Islet of Langerhans (tissue), 1 donor: ENCODE measurements around the gene KIF5A.

Experiments used
- FAIRE-seq: peaks from one replicate; lab custom pipeline; 2011; peaks lifted over from hg19 to GRCh38; lab: Jason Lieb, UNC

The KIF5A gene

DNA sequence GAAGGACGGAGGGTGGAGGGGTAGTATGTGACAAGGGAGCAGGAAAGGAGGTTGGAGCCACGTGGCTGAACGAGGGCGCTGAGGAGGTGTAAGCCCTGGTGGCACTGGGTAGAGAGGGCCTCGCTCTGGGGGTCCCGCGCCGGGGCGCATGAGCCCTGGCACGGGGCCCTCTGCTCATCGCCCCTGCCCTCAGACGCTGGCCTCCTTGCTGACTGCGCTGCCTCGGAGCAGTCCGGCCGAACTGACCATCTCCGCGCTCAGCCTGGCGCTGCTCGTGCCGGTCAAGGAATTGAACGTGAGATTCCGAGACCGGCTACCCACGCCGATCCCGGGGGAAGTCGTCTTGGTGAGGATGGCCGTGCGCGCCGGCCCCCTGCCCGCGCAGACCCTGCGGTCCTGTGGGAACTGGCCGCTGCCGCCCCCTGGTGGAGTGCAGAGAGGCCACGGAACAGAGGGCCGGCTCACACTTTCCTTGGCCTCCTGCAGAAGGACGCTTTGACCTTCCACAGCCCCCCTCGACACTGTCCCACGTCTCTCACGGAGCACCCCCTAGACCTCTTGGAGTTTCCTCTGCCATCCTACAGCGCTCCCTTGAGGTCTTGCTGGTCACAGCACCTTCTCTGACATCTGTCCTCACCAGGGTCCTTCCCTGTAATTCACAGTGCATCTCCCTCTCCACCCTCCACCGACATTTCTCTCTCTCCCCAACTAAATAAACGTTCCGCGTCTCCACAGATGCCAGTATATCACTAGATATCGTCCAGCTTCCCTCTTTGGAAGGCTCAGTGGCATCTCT lies 71.9 kb downstream of the KIF5A start:
- no peak for FAIRE-seq

DNA sequence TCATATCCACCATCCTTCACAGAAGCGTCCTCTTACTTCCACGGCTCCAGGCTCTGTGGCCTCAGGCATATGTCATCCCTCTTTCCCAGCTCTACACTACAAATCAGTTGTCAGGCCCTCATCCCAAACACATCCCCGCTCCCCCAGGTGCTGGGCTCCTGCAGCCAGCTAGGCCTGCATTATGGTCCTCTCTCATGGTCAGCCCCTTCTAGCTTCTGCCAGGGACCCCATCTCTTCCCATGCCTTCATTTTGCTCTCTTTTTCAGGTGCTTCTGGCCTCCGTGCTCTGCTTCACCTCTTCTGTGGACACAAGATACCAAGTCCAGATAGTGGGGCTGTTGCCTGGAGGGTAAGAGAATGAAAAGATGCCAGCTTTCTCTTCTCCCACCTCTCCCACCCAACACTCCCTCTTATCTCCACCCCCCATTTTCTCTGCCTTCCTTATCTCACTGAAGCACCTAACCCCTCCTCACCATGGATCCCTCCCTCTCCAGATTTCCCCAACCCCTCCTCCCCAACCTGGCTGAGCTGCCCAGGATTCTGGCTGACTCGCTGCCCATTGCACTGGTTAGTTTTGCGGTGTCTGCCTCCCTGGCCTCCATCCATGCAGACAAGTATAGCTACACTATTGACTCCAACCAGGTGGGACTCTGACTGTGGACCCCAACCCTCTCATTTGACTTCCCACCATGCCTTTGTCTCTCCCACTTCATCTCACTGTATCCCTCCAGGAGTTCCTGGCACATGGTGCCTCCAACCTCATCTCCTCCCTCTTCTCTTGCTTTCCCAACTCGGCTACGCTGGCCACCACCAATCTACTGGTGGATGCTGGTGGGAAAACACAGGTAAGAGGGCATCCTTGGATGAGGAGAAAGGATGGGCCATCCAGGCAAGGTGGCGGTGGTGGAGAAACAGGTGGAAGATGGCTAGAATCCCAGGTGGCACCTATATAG lies 72.7 kb downstream of the KIF5A start:
- no peak for FAIRE-seq

DNA sequence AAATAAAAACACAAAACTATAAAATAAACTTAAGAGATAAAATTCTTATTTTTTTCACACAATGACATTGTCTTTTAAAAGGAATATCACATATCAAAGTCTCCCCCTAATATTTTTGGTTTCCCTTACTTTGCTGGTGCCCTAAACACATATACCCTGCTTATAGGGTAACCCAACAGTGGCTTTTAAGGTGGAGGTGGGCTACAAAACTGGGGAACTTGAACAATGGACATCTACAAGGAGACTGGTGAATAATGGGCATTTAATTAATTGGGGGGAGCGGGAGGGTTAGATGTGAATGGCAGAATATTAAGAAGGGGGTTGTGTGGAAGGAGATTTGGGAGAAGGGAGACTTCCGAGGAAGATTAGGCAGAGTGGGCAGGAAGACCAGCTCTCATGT lies 73.5 kb downstream of the KIF5A start:
- no peak for FAIRE-seq

DNA sequence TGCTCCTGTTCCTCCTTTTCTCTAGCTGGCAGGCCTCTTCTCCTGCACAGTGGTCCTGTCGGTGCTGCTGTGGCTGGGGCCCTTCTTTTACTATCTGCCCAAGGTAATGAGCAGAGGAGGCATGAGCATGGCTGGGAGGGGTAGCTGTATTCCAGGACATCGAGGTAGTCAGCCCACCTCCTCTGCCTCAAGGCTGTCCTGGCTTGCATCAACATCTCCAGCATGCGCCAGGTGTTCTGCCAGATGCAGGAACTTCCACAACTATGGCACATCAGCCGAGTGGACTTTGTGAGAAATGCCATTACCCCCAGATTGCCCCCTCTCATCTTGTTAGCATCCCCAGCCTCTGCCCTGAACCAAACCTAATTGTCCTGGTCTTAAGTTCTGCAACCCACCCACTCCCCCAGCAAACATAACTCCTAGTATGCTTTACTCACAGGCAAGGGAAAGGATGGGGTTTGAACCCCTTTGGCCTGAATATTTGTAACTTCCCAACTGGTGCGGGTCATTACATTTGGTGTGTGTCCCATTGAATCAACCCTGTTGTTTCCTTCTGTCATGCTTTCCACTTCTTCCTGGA lies 74.1 kb downstream of the KIF5A start:
- FAIRE-seq = no peak

DNA sequence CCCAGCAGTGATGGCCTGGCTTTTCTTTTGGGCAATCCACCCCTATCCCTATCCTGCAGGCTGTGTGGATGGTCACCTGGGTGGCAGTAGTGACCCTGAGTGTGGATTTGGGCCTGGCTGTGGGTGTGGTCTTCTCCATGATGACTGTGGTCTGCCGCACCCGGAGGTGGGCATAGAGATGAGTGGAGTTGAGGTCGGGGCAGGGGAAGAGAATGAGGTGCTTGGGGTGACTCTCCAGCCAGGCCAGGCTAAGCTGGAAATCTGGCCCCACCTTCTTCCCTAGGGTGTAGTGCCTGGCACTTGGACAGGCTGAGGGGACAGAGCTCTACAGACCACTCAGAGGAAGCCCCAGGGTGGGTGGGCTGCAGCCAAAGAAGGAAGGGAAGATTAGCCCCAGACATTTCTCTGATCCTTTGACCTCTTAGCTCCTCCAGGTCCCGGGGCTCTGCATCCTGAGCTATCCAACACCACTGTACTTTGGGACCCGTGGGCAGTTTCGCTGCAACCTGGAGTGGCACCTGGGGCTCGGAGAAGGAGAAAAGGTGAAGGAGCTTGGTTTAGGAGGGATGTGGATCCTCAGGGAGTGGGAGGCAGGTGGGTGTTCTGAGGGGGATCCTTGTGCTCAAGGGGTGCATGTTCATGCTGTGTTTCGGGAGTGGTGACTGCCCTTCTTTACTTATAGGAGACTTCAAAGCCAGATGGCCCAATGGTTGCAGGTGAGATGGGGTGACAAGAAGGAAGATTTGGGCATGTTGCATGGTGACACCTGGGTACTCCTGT lies 74.8 kb downstream of the KIF5A start:
- FAIRE-seq = no peak

DNA sequence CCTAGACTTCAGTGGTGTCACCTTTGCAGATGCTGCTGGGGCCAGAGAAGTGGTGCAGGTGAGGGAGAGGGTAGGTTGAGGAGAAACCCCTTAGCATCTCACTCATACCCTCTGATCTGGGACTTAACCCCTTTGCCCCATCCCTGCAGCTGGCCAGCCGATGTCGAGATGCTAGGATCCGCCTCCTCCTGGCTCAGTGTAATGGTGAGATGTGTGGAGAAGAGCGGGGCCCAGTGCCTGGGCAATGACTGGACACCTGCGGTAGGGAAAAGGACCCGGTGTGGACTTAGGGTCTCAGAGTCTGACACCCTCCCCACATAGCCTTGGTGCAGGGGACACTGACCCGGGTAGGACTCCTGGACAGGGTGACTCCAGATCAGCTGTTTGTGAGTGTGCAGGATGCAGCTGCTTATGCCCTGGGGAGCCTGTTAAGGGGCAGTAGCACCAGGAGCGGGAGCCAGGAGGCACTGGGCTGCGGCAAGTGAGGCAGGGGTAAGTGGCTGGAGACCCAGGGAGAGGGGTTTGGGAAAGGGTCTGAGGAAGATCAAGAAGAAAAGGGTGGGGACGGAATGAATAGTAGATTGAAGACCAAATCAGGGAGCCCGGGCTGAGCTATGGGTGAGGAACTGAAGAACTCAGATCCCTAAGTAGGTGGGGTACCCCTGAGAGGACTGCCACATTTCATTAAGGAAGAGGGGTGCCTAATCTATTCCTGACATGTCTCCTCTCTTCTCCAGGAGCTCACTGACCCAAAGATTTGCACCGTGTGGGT lies 75.6 kb downstream of the KIF5A start:
- FAIRE-seq = no peak

DNA sequence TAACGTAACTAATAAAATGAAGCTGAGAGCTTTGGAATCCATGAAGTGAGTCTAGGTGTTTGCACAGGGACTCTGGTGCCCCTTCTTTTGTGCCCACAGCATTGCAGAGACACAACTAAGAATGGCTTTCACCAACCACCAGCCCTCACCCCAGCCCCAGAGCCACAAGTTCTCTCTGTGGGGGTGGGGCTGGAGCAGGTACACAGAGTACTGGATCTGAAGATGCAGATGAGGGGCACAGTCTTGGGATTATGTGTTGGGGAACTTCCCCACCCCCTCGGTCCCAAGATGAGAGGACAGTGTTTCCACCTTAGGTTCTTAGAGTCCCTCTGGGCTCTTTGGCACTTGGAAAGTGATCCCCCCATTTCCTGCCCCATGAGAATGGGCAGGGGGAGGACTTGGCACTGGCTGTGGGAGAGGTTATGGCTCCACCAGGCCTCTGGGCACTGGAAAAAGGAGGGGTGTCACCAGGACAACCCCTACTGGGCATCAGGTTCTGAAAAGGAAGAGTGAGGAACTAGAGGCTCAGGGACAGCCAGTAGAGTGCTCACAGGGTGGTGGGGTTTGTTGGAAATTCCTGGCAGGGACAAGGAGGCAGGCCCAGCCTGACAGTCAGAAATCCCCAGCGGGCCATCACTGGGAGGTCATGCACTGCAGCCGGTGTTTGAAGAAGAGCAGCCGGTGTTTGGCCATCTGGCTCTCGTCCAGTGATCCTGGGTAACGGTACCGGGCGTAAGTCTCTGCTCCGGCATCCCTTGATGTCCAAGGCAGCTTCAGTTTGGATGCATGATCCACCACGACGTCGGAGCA lies 76.5 kb downstream of the KIF5A start:
- no peak for FAIRE-seq

DNA sequence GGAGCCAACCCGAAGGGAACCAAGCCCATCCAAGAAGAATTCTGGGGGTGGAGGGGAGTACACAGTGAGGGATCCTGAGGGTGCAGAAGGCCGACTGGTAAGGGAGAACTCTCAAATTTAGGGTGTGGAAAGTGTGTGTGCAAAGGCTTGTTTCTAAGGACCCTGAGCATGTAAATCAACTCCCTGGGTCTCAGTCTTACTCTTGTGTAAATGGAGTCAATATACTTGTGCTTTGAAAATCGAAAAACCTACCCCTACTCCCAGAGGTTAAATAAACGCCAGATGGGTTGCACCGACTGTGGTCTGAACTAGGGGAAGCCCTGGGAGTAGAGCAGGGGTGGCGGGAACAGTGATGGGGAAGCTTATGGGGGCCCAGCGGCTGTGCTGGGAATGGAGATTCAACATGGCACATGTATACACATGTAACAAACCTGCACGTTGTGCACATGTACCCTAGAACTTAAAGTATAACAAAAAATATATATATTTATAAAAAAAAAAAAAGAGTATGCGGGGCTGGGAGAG lies 77.1 kb downstream of the KIF5A start:
- no peak for FAIRE-seq

DNA sequence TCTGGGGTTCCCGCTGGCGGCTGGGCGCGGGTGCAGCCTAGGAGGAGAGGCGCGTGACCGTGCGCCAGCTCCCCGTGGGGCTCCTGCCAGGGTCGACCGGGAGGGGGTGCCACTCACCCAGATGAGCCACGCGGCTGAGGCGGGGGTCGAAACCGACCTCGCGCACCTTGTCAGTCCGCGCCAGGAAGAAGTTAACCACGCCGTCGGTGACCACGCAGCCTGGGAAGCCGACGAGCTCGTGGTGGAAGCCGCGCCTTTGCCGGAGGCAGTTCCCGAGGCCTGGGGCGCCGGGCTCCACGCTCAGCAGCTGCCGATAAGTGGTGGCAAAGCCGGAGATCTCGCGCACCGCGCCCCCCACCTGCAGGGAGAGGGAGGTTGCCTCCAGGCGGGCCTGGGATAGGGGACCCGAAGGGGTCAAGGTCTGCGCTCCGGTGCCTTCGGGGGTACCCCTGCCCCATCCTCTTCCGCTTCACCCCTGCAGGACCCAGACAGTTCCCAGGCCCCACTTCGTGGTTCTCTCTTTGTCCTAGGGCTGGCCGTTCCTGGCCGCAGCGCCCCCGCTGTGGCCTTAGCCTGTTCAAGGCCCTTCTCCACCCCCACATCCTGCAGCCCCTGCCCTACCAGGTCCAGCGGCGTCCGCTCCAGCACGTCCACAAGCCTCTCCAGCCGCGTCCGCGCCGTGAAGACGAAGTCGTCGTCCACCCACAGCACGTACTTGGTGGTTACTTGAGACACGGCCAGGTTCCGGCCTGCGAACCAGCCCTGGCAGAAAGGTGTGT lies 77.8 kb downstream of the KIF5A start:
- no peak for FAIRE-seq

DNA sequence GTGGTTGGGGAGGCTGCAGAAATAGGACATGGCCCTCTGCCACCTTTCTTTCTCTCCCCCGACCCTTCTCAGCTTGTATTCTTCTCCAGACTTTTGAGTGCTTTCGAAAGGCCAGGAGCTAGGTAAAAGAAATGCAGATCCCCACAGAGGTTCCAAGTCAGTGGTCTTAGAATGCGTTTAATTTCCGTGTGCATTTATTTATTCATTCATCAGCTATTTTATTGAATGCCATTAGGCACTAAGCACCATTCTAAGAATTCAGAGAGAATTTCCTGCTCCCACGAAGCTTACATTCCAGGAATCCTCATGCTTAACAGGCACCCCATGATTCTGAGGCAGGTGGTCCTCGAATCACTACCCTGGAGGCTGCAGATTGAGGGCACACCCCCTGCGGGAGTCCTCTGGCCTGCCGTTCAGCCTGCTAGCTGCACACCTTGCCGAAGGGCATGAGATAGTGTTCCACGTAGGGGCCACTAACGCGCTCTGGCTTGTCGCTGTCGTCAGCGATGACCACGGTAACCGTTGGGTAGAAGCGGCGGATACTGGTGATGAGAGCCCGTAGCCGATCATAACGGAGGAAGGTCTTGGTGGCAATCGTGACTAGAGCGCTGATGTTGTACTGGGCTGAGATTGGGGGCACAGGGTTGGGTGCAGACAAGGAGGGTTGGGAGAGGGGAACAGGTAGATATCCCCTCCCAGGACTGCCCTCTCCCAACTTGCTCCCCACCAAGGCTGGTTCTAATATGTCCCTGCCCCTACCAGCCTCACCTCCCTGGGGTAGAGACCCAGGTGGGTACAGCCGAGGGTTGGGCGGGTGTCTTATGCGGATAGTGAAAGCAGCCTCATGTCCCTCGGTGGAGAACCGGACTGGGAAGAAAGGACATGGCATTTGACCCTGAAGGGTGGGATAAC lies 78.7 kb downstream of the KIF5A start:
- FAIRE-seq = no peak

DNA sequence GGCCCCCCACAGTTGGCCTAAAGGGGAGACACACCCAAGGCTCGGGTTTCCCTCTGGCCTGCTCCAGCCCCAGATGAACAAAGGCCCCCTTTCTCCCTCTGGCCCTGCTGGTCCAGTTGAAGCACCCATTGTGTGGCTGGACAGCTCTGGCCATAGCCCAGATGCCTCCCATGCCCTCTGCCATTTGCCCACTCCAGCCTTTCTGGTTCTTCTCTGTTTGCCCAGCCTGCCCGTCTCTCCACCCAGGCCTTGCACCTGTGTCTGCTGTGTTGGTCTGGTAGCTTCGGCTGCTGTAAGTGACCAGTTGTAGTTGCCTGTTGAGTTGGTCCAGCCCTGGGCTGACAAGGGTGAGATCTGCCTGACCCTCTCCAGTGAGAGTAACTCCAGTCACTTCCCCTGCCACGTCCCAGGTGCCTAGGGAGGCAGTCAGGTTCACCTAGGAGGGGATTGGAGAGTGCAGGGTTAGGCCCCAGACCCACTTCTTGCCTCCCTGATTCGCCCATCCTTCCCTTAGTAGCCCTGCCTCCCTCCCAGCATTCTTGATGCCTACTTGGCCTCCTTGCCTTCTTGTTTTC lies 80.1 kb downstream of the KIF5A start:
- FAIRE-seq = no peak

DNA sequence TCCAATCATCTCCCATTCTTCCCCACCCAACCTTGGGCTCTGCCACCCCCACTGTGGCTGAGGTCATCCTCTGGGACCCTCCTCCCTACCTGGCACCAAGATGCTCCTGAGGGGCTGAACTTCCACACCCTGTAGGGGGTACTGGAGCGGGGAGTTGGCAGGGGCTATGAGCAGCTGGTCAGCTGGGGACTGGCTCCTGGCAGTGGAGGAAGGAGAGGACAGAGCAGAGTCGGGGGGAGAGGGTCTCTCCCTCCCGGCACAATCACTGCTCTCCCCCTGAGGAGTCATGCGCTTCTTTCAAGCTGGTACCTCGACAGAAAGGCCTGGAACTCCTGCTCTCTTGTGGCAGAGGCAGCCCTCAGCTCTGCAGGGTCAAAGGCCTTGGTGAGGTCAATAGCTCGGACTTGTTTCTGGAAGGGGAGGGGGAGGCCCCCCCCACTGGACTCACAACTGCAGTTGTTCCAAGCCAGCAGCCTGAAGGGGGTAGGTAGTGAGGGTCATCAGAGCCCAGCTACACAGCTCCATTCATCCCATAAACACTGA lies 81.1 kb downstream of the KIF5A start:
- no peak for FAIRE-seq

DNA sequence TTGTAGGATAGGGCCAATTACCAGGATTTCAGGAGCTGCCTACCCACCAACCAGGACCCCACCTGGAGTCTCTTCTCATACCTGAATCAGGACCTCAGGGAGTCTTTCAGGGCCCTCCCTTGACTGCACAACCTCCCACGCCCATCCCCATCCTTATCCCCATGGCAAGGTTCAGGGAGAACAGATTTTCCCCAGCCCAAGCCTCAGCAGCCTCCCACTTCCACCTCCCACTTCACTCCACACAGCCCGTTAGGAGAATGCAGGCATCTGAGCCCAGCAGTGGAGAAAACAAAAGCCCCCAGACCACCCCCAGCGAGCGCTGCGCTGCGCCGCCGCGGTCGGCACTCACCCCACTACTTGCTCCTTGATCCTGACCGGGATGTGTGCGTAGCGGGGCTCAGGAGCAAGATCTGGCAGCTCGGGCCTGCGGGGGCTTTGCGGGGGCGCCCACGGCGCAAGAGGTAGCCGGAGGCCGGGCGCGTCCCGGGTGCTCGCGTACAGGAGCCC lies 81.8 kb downstream of the KIF5A start:
- FAIRE-seq = no peak

DNA sequence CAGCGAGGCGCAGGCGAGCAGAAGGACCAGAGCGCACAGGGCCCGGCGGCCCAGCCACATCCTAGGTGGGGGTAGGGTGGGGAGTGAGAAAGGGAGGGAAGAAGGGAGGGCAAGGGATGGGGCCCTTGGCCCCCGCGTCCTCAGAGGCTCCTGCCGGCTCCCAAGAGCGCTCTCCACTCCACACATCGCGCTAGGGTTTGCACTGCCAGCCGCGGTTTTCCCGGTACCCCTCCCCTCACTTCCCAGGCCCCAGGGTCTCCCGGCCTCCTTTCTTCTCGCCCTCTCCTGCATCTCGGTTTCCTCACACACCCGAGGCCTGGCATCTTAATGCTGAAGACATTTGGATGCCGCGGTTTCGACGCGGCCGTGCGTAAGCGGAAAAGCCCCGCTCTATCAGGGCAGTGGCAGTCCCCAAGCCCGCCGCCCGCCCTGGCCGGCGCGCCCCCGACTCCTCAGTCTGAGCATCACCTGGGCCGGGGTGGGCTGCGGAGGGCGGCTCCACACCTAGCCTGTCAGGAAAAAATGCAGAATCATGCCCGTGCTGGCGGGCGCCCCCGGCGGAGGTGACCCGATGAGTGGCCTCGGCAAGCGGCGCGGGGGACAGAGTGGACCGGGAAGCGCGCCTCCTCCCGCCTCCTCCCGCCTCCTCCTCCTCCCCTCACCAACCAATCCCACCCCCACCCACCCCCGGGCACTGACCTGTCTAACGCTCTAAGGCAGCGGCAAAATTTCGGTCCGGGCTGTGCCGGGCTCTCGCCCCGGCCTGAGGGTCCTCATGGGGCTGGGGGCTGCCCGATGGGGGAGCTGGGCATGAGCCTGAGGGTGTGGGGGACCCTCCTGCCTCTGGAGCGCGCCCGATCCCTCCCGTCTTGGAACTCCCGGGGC lies 82.5 kb downstream of the KIF5A start:
- FAIRE-seq = no peak

DNA sequence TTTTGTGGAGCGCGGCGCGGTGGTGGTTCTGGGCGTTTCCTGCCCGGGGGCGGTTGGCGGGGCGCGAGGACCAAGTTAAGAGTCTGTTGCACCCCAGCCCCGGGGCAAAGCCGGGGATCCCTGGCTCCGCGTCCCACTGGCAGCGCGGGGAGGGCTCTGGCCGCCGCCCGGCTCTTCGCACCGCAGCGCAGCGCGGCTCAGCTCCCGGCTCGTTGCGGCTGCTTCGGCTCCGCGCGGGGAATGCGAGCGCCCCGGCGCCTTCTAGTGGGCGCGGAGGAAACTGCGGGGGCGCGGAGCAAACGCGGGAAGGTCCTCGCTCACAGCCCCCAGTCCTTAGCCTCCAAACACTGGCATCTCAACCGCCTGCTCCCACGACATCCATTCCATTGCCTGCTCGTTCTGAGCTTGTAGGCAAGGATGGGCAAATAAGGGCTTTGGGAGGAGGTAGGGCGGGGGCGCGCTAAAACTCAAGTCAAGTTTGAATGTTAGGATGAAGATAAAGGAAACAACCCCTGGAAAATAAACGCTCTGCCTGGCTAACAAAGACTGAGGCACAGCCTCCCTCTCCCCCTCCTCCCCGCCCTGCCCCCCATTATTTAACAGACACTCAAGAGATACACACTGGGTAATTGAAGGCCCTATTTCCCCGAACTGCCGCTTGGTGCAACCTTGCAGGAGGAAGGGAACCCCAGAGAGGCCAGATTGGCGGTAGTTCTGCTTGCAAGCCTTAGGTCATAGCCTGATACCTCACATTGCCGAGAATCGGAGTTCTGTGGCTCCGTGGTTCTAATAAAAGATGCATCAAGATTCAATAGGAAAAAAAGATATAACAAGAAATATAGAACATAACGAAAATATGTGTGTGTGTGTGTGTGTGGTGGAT lies 83.4 kb downstream of the KIF5A start, which contains the start of gene B4GALNT1:
TSS of gene B4GALNT1 (minus strand) at position 244 of the 883 bp plus-strand sequence. CDS start 1,069 bp downstream, outside the sequence.
- no peak for FAIRE-seq
